Naive B cell (primary cell): ENCODE results near the gene APOM. TPM values are rescaled to one million over a fixed set of nuclear protein-coding genes. Genes with fewer than 3 reads are reported as not detected.
A peak's percentile ranks its signal among the peaks of the same experiment; 100 is the strongest.

ENCODE experiments used
- ATAC-seq, 2 donors: fragments of 150-1000 bp; cut with Tn5 transposase; 2 replicates each; pipeline ENCODE4 v1.10.0; 2021; ENCODE audit warnings: low read depth in 2 of 2, mild to moderate bottlenecking in 2 of 2, moderate library complexity in 2 of 2
- DNase-seq: peaks from one replicate; pipeline ENCODE4 v3.0.0; 2022
- H3K27ac Mint-ChIP-seq, 6 donors: one replicate each; pipeline ENCODE4 v1.8.0; 2020 to 2022; ENCODE audit warnings: mild to moderate bottlenecking in 6 of 6, mixed read lengths in 6 of 6, moderate library complexity in 5 of 6, inconsistent platforms in 2 of 6
- H3K27me3 Mint-ChIP-seq, 3 donors: one replicate each; pipeline ENCODE4 v1.8.0; 2021 to 2022; ENCODE audit warnings: mixed read lengths in 3 of 3, mild to moderate bottlenecking in 1 of 3
- H3K36me3 Mint-ChIP-seq, 2 donors: one replicate each; pipeline ENCODE4 v1.8.0; 2020 to 2022; ENCODE audit warnings: mixed read lengths in 2 of 2, inconsistent platforms in 1 of 2, mild to moderate bottlenecking in 1 of 2
- H3K4me1 Mint-ChIP-seq, 3 donors: one replicate each; pipeline ENCODE4 v1.8.0; 2020 to 2022; ENCODE audit warnings: mixed read lengths in 3 of 3, inconsistent platforms in 1 of 3, mild to moderate bottlenecking in 1 of 3, moderate library complexity in 1 of 3
- H3K4me3 Mint-ChIP-seq, 8 donors: one replicate each; pipeline ENCODE4 v1.8.0; 2020 to 2022; ENCODE audit warnings: mild to moderate bottlenecking in 8 of 8, mixed read lengths in 8 of 8, moderate library complexity in 8 of 8, inconsistent platforms in 2 of 8
- H3K9me3 Mint-ChIP-seq, 7 donors: one replicate each; pipeline ENCODE4 v1.8.0; 2020 to 2022; ENCODE audit warnings: mixed read lengths in 7 of 7, mild to moderate bottlenecking in 5 of 7, inconsistent platforms in 2 of 7, moderate library complexity in 1 of 7
- polyA plus RNA-seq, 6 donors: library from polyadenylated mRNA; unstranded; fragments of 300-500 nt; fragmentation: Illumina TruSeq; gene quantifications; one replicate each; pipeline ENCODE4 v1.2.3, GENCODE V29; 2021; ENCODE audit warnings: low read depth in 6 of 6

The APOM gene
- polyA plus RNA-seq, 6 donors from 2014 or later, result 7.6 to 19.6 (median 13.7) TPM

DNA sequence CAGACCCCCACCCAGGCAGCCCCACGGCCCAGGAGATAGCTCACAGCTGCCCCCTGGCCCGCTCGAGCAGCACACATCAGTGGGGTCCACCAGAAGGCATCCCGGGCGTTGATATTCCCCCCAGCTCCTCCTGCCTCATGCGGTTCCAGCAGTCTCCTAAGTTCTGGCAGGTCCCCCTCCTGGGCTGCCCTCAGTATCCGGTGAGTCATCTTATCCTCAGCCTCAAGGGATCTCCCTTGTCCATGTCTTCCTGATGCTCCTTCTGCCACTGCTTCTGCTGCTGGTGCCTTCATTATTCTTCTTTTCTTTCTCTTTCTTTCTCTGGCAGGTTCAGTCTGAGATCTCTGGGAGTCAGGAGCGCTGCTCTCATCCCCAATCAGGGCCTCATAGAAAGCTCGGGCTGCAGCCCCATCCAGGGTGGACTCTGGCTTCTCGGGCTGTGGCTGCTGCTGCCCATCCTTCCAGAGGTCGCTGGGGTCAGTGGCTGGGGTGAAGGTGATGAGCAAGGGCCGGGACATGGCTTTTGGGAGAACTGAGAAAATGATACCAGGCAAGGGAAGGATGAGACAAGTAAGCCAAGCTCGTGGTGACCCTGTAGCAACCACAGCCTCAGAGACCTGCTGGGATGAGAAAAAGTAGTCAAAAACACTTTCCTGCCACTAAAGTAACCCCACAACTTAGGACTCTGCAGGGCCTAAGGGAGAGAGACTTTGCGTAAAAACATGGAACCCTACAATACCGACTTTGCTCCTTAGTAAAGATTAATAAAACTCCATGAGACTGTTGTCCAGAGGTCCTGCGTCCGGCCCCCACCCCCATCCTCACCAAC, 8.5 kb downstream of the APOM start:
- Mint-ChIP-seq H3K27ac (peak overlapping the region; percentile 96 to 99 (median 99)), H3K4me3 (peak overlapping the region; percentile 94 to 99 (median 97)), H3K36me3 (peaks cover 4 to 26% of the 10 kb centered on the region in 2 donors), H3K4me1 (peaks cover 57 to 88% (median 71%) of the 10 kb centered on the region in 3 donors), H3K9me3 (no peaks in the 10 kb centered on the region), H3K27me3 (no peaks in the 10 kb centered on the region)
- DNase-seq (no peak), ATAC-seq (no peak)

DNA sequence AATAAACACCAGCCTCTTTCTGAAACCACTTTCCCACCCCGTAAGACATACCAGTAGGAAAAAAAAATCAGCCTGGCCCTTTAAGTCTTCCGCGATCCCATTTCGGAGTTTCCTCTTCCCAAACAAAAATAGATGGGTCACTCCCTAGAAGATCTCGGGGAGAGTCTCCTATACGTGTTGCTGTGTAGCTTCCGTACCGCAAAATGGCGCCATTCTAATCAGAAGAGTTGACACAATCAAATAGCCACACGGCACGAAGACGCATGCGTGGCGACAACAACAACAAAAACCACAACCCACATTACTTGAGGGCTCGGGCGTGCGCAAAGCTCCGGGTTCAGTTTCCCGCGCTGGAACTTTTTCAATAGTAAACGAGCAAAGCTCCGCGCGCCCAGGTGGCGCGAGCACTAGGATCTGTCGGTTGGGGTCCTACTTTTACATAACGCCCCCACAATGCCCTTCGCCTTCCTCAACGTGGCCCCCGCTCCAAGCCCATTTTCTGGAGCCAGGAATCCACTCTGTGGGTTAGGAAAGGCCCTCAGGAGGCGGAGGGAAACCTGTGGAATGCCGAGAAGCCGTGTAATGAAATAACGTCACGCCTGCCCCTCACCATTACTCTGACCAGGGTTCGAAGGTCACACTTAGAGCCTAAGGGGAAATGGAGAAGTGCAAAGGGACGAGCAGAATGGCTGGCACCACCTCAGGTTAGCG, 9.3 kb downstream of the APOM start, which contains the start of gene GPANK1:
Gene GPANK1 (minus strand): TSS at position 208 of the 711 bp plus-strand sequence. CDS start 519 bp downstream, outside the sequence.
- H3K27me3 Mint-ChIP-seq, result no peaks in the 10 kb centered on the region
- peak within 1 kb of the TSS; percentile 94 to 99 (median 97) for H3K4me3 Mint-ChIP-seq
- no peaks in the 10 kb centered on the region for H3K9me3 Mint-ChIP-seq
- DNase-seq (peak; percentile 78), ATAC-seq (peak; percentile 27 to 36)
- peaks cover 4 to 26% of the 10 kb centered on the region in 2 donors for H3K36me3 Mint-ChIP-seq
- peak within 1 kb of the TSS; percentile 96 to 99 (median 99) for H3K27ac Mint-ChIP-seq
- peaks cover 51 to 84% (median 63%) of the 10 kb centered on the region in 3 donors for H3K4me1 Mint-ChIP-seq

DNA sequence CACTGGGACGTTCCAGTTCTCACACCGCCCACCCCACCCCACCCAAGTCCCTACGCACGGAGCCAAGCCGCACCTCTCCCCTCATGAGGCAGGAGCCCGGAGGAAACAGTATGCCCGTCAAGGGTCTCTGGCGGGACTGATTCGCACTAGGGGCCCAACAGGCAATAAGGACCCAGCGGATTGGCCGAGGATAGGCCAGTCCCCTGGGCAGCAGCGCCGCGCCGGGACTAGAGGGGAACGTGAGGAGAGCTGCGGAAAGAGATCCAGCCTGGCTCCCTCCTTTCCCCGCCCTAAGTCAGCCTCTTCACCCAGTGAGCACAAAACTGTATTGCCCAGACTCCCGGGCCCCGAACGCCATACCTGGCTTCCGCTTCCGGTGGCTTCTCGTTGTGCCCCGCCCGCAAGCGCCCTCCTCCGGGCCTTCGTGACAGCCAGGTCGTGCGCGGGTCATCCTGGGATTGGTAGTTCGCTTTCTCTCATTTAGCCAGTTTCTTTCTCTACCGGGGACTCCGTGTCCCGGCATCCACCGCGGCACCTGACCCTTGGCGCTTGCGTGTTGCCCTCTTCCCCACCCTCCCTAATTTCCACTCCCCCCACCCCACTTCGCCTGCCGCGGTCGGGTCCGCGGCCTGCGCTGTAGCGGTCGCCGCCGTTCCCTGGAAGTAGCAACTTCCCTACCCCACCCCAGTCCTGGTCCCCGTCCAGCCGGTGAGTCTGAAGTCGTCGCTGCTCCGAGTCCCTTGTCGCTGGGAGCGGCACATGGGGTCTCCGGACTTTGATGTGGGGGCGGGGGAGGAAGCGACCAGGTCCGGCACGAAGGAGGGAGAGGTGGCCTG, 10.0 kb downstream of the APOM start, which contains the start of gene CSNK2B:
Gene CSNK2B (plus strand): TSS at position 580 of the 836 bp plus-strand sequence. CDS start 752 bp downstream, outside the sequence.
- DNase-seq, result peak; percentile 97
- Mint-ChIP-seq H3K36me3 (peaks cover 4 to 26% of the 10 kb centered on the region in 2 donors), H3K4me1 (peaks cover 48 to 81% (median 62%) of the 10 kb centered on the region in 3 donors), H3K27ac (peak within 1 kb of the TSS; percentile 96 to 99 (median 99)), H3K9me3 (no peaks in the 10 kb centered on the region), H3K4me3 (peak within 1 kb of the TSS; percentile 94 to 99 (median 97)), H3K27me3 (no peaks in the 10 kb centered on the region)
- peak; percentile 80 to 81 for ATAC-seq

DNA sequence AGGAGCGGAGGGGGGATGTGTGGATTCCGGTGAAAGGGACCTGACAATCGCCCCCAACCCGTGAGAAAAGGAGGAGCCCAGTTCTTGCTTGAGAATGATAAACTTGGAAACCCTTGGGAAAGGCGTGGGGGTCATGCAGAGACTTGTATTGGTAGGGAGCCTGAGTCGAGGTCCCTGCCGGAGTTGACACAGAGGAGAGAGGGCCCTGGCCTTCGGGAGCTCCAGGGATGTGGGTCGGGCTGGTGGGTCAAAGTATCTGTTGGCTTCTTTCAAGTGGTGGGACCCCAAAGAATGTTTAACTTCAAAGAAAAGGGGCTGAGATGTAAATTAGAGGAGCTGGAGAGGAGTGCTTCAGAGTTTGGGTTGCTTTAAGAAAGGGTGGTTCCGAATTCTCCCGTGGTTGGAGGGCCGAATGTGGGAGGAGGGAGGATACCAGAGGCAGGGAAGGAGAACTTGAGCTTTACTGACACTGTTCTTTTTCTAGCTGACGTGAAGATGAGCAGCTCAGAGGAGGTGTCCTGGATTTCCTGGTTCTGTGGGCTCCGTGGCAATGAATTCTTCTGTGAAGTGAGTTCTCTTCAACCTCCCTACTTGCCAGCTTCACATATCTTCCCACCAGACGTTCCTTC, 10.8 kb downstream of the APOM start:
- Mint-ChIP-seq H3K4me3 (peak overlapping the region; percentile 94 to 99 (median 97)), H3K27me3 (no peaks in the 10 kb centered on the region), H3K27ac (peak overlapping the region; percentile 21 to 99 (median 99)), H3K9me3 (no peaks in the 10 kb centered on the region), H3K4me1 (peaks cover 45 to 73% (median 55%) of the 10 kb centered on the region in 3 donors), H3K36me3 (peaks cover 4 to 26% of the 10 kb centered on the region in 2 donors)
- DNase-seq (no peak), ATAC-seq (no peak)

DNA sequence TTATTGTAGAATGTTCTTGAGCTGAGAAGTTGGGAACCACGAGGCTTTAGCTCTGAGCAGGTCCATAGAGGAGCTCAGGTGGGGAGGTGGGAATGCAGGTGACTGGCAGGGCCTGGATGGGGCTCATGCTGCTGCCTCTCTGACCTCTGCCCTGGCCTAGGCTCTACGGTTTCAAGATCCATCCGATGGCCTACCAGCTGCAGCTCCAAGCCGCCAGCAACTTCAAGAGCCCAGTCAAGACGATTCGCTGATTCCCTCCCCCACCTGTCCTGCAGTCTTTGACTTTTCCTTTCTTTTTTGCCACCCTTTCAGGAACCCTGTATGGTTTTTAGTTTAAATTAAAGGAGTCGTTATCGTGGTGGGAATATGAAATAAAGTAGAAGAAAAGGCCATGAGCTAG, 14.0 kb downstream of the APOM start, which contains the start of gene LY6G5B:
Gene LY6G5B (plus strand): TSS at position 301 of the 400 bp plus-strand sequence. CDS start 975 bp downstream, outside the sequence.
- DNase-seq (no peak), ATAC-seq (no peak)
- H3K4me1 Mint-ChIP-seq, result peaks cover 24 to 44% (median 32%) of the 10 kb centered on the region in 3 donors
- no peaks in the 10 kb centered on the region for H3K27me3 Mint-ChIP-seq
- H3K4me3 Mint-ChIP-seq, result peak within 1 kb of the TSS in 2 of 8 donors; percentile 47 to 52
- no peaks in the 10 kb centered on the region for H3K9me3 Mint-ChIP-seq
- peaks cover 4 to 17% of the 10 kb centered on the region in 2 donors for H3K36me3 Mint-ChIP-seq
- H3K27ac Mint-ChIP-seq, result peak within 1 kb of the TSS in 2 of 6 donors; percentile 38 to 84

DNA sequence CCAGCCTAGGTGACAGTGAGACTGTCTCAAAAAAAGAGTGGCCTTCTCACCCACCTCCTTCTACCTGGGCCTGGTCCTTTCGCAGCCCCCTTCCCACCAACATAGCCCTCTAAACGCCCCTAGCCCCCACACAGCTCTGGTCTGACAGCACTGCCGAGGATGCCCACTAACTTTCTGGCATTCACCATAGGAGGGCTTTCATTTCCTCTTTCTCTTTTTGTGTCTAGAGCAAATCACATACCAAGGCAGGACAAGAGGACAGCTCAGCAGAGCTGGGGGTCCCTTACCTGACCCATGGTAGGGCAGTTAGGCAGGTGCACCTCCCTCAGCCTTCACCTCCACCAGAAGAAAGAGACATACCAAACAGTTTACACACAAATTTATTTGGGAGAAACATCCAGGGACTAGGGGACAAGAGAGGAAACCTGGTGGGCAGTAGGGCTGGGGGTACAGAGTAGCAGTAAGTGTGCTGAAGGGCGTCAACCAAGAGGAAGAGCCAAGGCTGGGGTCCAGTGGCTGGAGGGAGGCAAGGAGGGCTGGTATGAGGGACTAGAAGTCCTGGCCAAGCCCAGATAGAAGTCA, 20.7 kb downstream of the APOM start:
- Mint-ChIP-seq H3K4me3 (no peak overlapping the region), H3K9me3 (no peaks in the 10 kb centered on the region), H3K27ac (peak overlapping the region in 5 of 6 donors; percentile 4 to 92 (median 29)), H3K27me3 (no peaks in the 10 kb centered on the region), H3K36me3 (peaks cover 0 to 8% of the 10 kb centered on the region in 2 donors), H3K4me1 (peaks cover 34 to 35% (median 34%) of the 10 kb centered on the region in 3 donors)
- peak; percentile 52 to 61 for ATAC-seq
- DNase-seq, result no peak

DNA sequence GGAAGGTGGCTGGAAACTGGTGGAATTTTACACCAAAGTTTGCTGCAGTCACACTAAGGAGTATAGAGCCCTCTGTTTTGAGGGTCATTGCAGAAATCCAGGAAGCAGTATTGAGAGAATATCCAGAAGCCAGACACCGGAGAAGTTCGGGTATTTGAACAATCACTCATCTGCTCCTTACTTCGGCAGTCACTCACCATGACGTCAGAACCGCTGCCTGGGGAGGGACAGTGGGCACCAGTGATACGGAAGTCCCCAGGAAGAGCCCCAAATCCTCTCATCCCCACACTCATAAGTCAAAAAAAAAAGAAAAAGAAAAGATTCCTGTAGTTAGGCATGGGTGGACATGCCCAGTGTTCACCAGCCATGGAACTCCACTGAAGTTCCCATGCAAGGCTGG, 21.2 kb downstream of the APOM start:
- Mint-ChIP-seq H3K4me1 (peaks cover 37 to 39% (median 37%) of the 10 kb centered on the region in 3 donors), H3K27me3 (no peaks in the 10 kb centered on the region), H3K9me3 (no peaks in the 10 kb centered on the region), H3K27ac (peak overlapping the region in 3 of 6 donors; percentile 4 to 70 (median 29)), H3K36me3 (peaks cover 0 to 8% of the 10 kb centered on the region in 2 donors), H3K4me3 (no peak overlapping the region)
- DNase-seq (no peak), ATAC-seq (no peak)

DNA sequence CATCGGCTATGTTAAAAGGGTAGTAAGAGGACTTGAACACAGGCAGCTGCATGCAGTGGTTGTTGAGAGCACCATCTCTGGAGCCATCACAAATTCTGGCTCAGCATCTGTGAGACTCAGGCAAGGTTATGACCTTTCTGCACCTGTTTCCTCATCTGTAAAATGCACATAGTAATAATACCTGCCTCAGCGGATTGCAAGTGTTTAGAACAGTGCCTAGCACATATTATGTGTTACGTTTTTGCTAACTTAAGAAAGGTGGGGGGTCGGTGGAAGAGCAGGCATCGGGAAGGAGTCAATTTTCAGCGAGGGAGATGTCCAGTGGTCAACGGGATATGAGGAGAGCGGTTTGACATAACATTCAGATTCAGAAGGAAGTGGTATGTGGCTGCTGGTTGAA, 22.3 kb downstream of the APOM start:
- Mint-ChIP-seq H3K4me3 (peak overlapping the region in 1 of 8 donors; percentile 29), H3K9me3 (no peaks in the 10 kb centered on the region), H3K4me1 (peaks cover 37 to 49% (median 37%) of the 10 kb centered on the region in 3 donors), H3K36me3 (peaks cover 0 to 6% of the 10 kb centered on the region in 2 donors), H3K27me3 (no peaks in the 10 kb centered on the region), H3K27ac (peak overlapping the region in 2 of 6 donors; percentile 6 to 90)
- DNase-seq (no peak), ATAC-seq (no peak)

DNA sequence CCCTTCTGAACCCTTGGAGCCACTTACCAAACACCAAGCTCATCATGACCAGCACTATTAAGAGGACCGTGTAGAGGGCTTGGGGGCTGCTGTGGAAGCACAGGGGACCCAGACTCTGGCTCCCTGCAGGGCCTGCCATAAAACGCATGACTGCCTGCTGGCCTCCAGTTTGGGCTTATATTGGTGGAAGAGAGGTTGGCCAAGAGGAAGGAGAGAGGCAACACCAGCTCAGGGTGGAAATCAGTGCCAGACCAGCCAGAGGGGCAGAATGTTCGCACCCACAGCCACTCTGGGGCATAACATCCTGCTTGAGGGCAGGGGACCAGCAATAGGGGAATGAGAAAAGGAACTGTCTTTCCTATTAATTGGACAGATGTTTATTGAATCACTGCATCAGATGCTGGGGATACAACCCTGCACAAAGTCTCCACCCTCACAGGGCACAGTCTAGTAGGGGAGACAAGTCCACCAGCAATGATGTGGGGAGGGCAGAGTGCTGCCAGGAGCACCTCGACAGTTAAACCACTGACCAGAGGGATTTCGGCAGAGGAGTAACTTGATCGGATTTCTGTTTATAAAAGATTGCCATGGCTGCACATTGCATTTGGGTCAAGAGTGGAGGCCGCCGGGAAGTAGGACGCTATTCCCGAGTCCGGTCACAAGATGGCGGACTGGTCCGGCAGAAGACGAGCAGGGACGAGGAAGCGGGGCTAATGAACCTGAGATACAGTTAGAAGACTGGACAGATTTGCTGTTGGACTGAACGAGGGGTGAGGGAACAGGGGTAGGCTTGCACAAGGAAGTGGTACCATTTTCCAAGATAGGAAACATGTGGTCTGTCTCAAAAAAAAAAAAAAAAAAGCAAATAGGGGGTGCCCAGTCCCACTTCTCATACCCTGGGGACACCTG, 24.8 kb downstream of the APOM start, which contains the start of gene LY6G5C:
Gene LY6G5C (minus strand): TSS at position 842 of the 909 bp plus-strand sequence. CDS start 694 bp downstream, at position 148.
- Mint-ChIP-seq H3K27ac (peak within 1 kb of the TSS; percentile 16 to 97 (median 87)), H3K27me3 (no peaks in the 10 kb centered on the region), H3K4me1 (peaks cover 37 to 56% (median 45%) of the 10 kb centered on the region in 3 donors), H3K4me3 (peak within 1 kb of the TSS; percentile 72 to 90 (median 85)), H3K9me3 (no peaks in the 10 kb centered on the region), H3K36me3 (no peaks in the 10 kb centered on the region)
- ATAC-seq (peak; percentile 63 to 67), DNase-seq (peak; percentile 51)

DNA sequence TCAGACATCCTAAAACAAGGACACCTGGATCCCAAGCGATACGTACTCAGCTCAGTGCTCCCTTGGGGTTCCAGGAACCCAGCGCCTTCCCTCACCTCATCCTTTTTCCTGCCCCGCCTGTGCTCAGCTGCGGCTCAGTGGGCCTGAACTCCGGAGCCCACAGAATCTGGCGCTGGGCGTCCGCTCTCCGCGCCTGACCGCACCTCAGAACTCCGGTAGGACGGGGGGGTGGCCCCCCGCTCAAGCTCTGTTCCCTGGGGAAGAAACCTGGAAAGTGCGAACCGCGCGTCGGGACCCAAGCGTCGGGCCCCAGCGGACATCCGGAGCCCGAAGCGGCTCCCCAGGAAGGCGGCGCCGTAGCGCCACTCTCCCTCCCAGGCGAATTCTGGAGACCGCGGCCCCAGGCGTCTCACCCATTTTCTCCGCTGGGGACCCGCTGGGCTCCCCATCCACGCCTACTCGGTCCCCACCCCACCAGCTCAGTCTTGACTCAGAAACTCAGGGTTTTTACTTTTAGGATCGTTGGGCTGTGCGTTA, 25.5 kb downstream of the APOM start:
- H3K9me3 Mint-ChIP-seq, result no peaks in the 10 kb centered on the region
- peak overlapping the region; percentile 72 to 90 (median 85) for H3K4me3 Mint-ChIP-seq
- H3K4me1 Mint-ChIP-seq, result peaks cover 36 to 49% (median 42%) of the 10 kb centered on the region in 3 donors
- peak; percentile 61 to 64 for ATAC-seq
- peak overlapping the region in 5 of 6 donors; percentile 16 to 86 (median 73) for H3K27ac Mint-ChIP-seq
- peak; percentile 29 for DNase-seq
- H3K27me3 Mint-ChIP-seq, result no peaks in the 10 kb centered on the region
- H3K36me3 Mint-ChIP-seq, result peaks cover 0 to 3% of the 10 kb centered on the region in 2 donors

DNA sequence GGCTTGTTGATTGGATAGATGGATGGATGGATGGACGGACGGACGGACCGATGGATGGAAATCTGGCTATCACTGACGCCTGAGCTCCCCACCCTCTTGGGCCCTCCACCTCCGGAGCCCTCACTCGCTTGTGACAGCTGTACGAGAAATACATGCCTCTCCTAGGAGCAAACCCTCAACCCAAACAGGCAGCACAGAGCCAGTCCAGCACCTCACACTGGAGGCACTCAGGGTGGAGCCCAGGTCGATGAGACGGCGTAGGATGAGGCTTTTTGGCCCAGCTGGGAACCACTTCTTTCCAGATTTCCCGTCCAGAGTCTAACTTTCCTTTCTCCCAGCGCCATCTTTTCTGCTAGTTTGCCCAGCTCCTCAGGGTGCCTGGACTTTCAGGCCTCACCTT, 27.9 kb downstream of the APOM start:
- Mint-ChIP-seq H3K4me3 (peak overlapping the region in 4 of 8 donors; percentile 57 to 79 (median 62)), H3K27me3 (no peaks in the 10 kb centered on the region), H3K9me3 (no peaks in the 10 kb centered on the region), H3K36me3 (peaks cover 0 to 15% of the 10 kb centered on the region in 2 donors), H3K4me1 (peaks cover 17 to 40% (median 26%) of the 10 kb centered on the region in 3 donors), H3K27ac (peak overlapping the region in 2 of 6 donors; percentile 3 to 91)
- DNase-seq (no peak), ATAC-seq (no peak)
